ENCODE data around the gene GRIN3A.

The GRIN3A gene

DNA sequence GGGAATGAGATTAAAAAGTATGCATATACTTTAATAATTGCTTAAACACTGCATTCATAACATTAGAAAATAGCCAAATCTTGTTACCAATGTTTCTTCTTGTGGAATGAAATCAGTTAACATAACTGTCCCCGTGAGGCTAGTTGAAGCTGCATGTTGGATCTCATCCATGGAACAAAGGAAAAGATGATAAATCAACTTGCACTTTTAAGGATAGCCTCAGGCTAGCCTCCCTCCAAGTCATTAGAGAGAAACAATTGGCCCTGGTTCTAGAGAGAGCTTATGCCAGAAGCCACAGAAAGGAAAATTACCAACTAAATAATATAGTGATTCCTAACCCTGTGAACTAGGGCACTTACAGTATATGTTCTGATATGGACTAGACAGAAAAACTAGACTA is 66.9 kb downstream of the GRIN3A start:
- TF ChIP-seq, protein P1, sequence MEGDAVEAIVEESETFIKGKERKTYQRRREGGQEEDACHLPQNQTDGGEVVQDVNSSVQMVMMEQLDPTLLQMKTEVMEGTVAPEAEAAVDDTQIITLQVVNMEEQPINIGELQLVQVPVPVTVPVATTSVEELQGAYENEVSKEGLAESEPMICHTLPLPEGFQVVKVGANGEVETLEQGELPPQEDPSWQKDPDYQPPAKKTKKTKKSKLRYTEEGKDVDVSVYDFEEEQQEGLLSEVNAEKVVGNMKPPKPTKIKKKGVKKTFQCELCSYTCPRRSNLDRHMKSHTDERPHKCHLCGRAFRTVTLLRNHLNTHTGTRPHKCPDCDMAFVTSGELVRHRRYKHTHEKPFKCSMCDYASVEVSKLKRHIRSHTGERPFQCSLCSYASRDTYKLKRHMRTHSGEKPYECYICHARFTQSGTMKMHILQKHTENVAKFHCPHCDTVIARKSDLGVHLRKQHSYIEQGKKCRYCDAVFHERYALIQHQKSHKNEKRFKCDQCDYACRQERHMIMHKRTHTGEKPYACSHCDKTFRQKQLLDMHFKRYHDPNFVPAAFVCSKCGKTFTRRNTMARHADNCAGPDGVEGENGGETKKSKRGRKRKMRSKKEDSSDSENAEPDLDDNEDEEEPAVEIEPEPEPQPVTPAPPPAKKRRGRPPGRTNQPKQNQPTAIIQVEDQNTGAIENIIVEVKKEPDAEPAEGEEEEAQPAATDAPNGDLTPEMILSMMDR (IDR thresholded peaks at IDR 0.05; ENCODE audit: low read length) = no peak
- no peak for TF ChIP-seq EZH2 (IDR thresholded peaks at IDR 0.05; ENCODE audit: borderline replicate concordance, low read length)
- Histone ChIP-seq H3K27ac (ENCODE audit: low read depth, low read length, poor library complexity, severe bottlenecking) (no peak overlapping the region), H3K9me3 (ENCODE audit: low read length) (no peaks in the 10 kb centered on the region), H3K79me2 (ENCODE audit: insufficient read depth, low read length) (no peaks in the 10 kb centered on the region), H3K36me3 (ENCODE audit: insufficient read depth, low read length) (no peaks in the 10 kb centered on the region), H2AFZ (ENCODE audit: low read length) (no peak overlapping the region), H3K4me1 (ENCODE audit: insufficient read depth, low read length, severe bottlenecking) (no peaks in the 10 kb centered on the region), H3K27me3 (ENCODE audit: insufficient read depth, low read length) (no peaks in the 10 kb centered on the region), H3K4me3 (ENCODE audit: low read depth, low read length, poor library complexity, severe bottlenecking) (no peak overlapping the region), H3K9me2 (ENCODE audit: low read depth, low read length) (no peaks in the 10 kb centered on the region), H3K4me2 (ENCODE audit: low read length) (no peak overlapping the region), H3F3A (ENCODE audit: insufficient read depth, low read length) (no peaks in the 10 kb centered on the region), H4K20me1 (ENCODE audit: insufficient read depth, low read length) (no peaks in the 10 kb centered on the region), H3K9ac (ENCODE audit: low read length) (no peak overlapping the region)

DNA sequence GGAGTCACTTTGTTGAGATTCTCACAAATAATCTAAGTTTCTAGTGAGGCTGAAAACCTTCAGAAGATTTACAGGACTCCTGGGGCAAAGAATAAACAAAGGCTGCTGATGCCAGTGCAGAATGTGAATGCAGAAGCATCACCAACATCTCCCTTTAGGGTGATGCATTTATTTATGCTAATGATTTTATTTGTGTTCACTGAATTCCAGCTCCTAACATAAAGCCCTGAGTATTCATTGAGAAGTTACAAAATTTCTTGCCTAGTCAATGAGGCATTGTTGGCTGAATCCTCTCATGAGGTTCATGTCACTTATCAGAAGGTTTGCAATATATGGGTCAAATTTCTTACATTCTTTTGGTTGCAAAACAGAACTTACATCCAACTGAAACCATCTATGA is 70.0 kb downstream of the GRIN3A start:
- Histone ChIP-seq H3F3A (ENCODE audit: insufficient read depth, low read length) (no peaks in the 10 kb centered on the region), H3K27ac (ENCODE audit: low read depth, low read length, poor library complexity, severe bottlenecking) (no peak overlapping the region), H3K4me3 (ENCODE audit: low read depth, low read length, poor library complexity, severe bottlenecking) (no peak overlapping the region), H3K36me3 (ENCODE audit: insufficient read depth, low read length) (no peaks in the 10 kb centered on the region), H2AFZ (ENCODE audit: low read length) (no peak overlapping the region), H3K4me1 (ENCODE audit: insufficient read depth, low read length, severe bottlenecking) (no peaks in the 10 kb centered on the region), H4K20me1 (ENCODE audit: insufficient read depth, low read length) (no peaks in the 10 kb centered on the region), H3K9me3 (ENCODE audit: low read length) (no peaks in the 10 kb centered on the region), H3K79me2 (ENCODE audit: insufficient read depth, low read length) (no peaks in the 10 kb centered on the region), H3K9ac (ENCODE audit: low read length) (no peak overlapping the region), H3K27me3 (ENCODE audit: insufficient read depth, low read length) (no peaks in the 10 kb centered on the region), H3K4me2 (ENCODE audit: low read length) (no peak overlapping the region), H3K9me2 (ENCODE audit: low read depth, low read length) (no peaks in the 10 kb centered on the region)
- TF ChIP-seq EZH2 (IDR thresholded peaks at IDR 0.05; ENCODE audit: borderline replicate concordance, low read length) = no peak
- TF ChIP-seq, protein P1 (IDR thresholded peaks at IDR 0.05; ENCODE audit: low read length) = no peak

DNA sequence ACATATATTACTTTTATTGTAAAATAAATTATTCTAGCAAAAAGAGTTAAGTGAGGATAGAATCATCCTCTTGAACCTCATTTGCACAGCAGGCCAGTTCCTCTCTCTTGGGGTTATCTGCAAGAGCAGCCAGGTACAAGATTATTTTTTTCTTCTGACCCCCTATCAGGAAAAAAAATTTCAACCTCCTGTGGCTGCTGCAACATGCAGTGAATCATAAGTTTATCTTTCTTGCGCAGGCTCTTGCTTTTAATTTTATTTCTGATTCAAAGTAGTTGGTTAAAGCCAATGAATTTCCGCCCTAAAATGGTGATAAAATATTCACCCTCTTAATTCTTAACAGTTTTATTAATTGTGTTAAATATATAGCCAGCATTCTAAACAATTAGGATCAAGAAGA is 74.0 kb downstream of the GRIN3A start:
- Histone ChIP-seq H3K79me2 (ENCODE audit: insufficient read depth, low read length) (no peaks in the 10 kb centered on the region), H4K20me1 (ENCODE audit: insufficient read depth, low read length) (no peaks in the 10 kb centered on the region), H3K27me3 (ENCODE audit: insufficient read depth, low read length) (no peaks in the 10 kb centered on the region), H3K36me3 (ENCODE audit: insufficient read depth, low read length) (no peaks in the 10 kb centered on the region), H3K4me2 (ENCODE audit: low read length) (no peak overlapping the region), H3K27ac (ENCODE audit: low read depth, low read length, poor library complexity, severe bottlenecking) (no peak overlapping the region), H3K9me3 (ENCODE audit: low read length) (no peaks in the 10 kb centered on the region), H3F3A (ENCODE audit: insufficient read depth, low read length) (no peaks in the 10 kb centered on the region), H3K4me3 (ENCODE audit: low read depth, low read length, poor library complexity, severe bottlenecking) (no peak overlapping the region), H3K9ac (ENCODE audit: low read length) (no peak overlapping the region), H2AFZ (ENCODE audit: low read length) (no peak overlapping the region), H3K4me1 (ENCODE audit: insufficient read depth, low read length, severe bottlenecking) (no peaks in the 10 kb centered on the region), H3K9me2 (ENCODE audit: low read depth, low read length) (no peaks in the 10 kb centered on the region)
- TF ChIP-seq, protein P1 (IDR thresholded peaks at IDR 0.05; ENCODE audit: low read length) = no peak
- TF ChIP-seq EZH2 (IDR thresholded peaks at IDR 0.05; ENCODE audit: borderline replicate concordance, low read length) = no peak
